HG03039 (cell line): ENCODE results near the gene ATXN1.
"Not testable (repeated sequence)": the region's sequence is repeated elsewhere in the genome, so short reads cannot be mapped to it uniquely, and the experiment has no call there.

Source experiments
- ATAC-seq: cut with Tn5 transposase; IDR thresholded peaks from one replicate; pipeline ENCODE4 v1.9.1; 2021; ENCODE audit warnings: mild to moderate bottlenecking, moderate library complexity; ENCODE audit not compliant: unreplicated experiment

Gene ATXN1

GRCh38 chr6:16404456-16404855, 356.8 kb downstream of the ATXN1 start:
- no peak for ATAC-seq

- no peak for ATAC-seq
These were observed 357.4 kb downstream of the ATXN1 start for GRCh38 chr6:16403831-16404230.

- no peak for ATAC-seq
These were observed 358.7 kb downstream of the ATXN1 start for GRCh38 chr6:16402581-16402900.

GRCh38 chr6:16400248-16400760, 361.0 kb downstream of the ATXN1 start:
- ATAC-seq, result no peak

GRCh38 chr6:16399695-16400094, 361.6 kb downstream of the ATXN1 start:
- ATAC-seq, result no peak

- no peak for ATAC-seq
These were observed 362.1 kb downstream of the ATXN1 start for GRCh38 chr6:16399158-16399557.

- ATAC-seq, result no peak
These were observed 362.7 kb downstream of the ATXN1 start for GRCh38 chr6:16398587-16398986.

- no peak for ATAC-seq
These were observed 363.6 kb downstream of the ATXN1 start for GRCh38 chr6:16397623-16398022.

- no peak for ATAC-seq
These were observed 364.6 kb downstream of the ATXN1 start for GRCh38 chr6:16396497-16397319.

- ATAC-seq, result no peak
These were observed 366.6 kb downstream of the ATXN1 start for GRCh38 chr6:16394632-16395031.

GRCh38 chr6:16393326-16393725, 367.9 kb downstream of the ATXN1 start:
- ATAC-seq, result no peak

- no peak for ATAC-seq
These were observed 369.2 kb downstream of the ATXN1 start for GRCh38 chr6:16392010-16392409.

GRCh38 chr6:16391451-16391912, 369.8 kb downstream of the ATXN1 start:
- ATAC-seq, result no peak

- ATAC-seq, result not testable (repeated sequence)
These were observed 370.3 kb downstream of the ATXN1 start for GRCh38 chr6:16390909-16391450.

GRCh38 chr6:16389642-16390041, 371.6 kb downstream of the ATXN1 start:
- no peak for ATAC-seq

- ATAC-seq, result no peak
These were observed 372.8 kb downstream of the ATXN1 start for GRCh38 chr6:16388488-16388887.

GRCh38 chr6:16386057-16386456, 375.2 kb downstream of the ATXN1 start:
- no peak for ATAC-seq

- no peak for ATAC-seq
These were observed 377.6 kb downstream of the ATXN1 start for GRCh38 chr6:16383607-16384206.

- not testable (repeated sequence) for ATAC-seq
These were observed 379.3 kb downstream of the ATXN1 start for GRCh38 chr6:16381968-16382367.

GRCh38 chr6:16380220-16380809, 380.9 kb downstream of the ATXN1 start:
- ATAC-seq, result no peak

- not testable (repeated sequence) for ATAC-seq
These were observed 382.9 kb downstream of the ATXN1 start for GRCh38 chr6:16378360-16378759.

- no peak for ATAC-seq
These were observed 383.8 kb downstream of the ATXN1 start for GRCh38 chr6:16377470-16377869.
